Neutrophil (primary cell): Measurements from ENCODE around the gene CCP110.

Experiments
- H3K27ac ChIP-seq: fragments of 200-600 bp; sonication (generic); 2 replicates; pipeline ENCODE4 v1.5.1; 2016; ENCODE audit warnings: mild to moderate bottlenecking, moderate library complexity
- H3K27me3 ChIP-seq: fragments of 200-600 bp; sonication (generic); 2 replicates; pipeline ENCODE4 v1.6.0; 2016; ENCODE audit warnings: mild to moderate bottlenecking
- H3K36me3 ChIP-seq: fragments of 200-600 bp; sonication (generic); 2 replicates; pipeline ENCODE4 v1.5.1; 2017
- H3K4me1 ChIP-seq, 2 experiments: fragments of 200-600 bp in 1 of 2; sonication (generic) in 1 of 2; 1 replicate in 1 of 2; 2 replicates in 1 of 2; pipeline versions ENCODE4 v1.5.1 to v1.6.1; 2013 to 2016; ENCODE audit warnings: low read depth in 1 of 2, low read length in 1 of 2, mild to moderate bottlenecking in 1 of 2, moderate library complexity in 1 of 2; ENCODE audit not compliant: control insufficient read depth in 1 of 2, insufficient read depth in 1 of 2
- H3K4me3 ChIP-seq, 2 experiments: fragments of 200-600 bp in 1 of 2; sonication (generic) in 1 of 2; 1 replicate in 1 of 2; 2 replicates in 1 of 2; pipeline ENCODE4 v1.5.1; 2013 to 2016; ENCODE audit warnings: low read depth in 1 of 2, low read length in 1 of 2, mild to moderate bottlenecking in 1 of 2, moderate library complexity in 1 of 2
- H3K9me3 ChIP-seq: fragments of 200-600 bp; sonication (generic); 2 replicates; pipeline ENCODE4 v1.5.1; 2016
- CTCF ChIP-seq: fragments of 200-600 bp; sonication (generic); IDR thresholded peaks from 2 replicates; pipeline ENCODE4 v1.5.1; 2016; ENCODE audit warnings: antibody characterized with exemption

Gene CCP110

DNA sequence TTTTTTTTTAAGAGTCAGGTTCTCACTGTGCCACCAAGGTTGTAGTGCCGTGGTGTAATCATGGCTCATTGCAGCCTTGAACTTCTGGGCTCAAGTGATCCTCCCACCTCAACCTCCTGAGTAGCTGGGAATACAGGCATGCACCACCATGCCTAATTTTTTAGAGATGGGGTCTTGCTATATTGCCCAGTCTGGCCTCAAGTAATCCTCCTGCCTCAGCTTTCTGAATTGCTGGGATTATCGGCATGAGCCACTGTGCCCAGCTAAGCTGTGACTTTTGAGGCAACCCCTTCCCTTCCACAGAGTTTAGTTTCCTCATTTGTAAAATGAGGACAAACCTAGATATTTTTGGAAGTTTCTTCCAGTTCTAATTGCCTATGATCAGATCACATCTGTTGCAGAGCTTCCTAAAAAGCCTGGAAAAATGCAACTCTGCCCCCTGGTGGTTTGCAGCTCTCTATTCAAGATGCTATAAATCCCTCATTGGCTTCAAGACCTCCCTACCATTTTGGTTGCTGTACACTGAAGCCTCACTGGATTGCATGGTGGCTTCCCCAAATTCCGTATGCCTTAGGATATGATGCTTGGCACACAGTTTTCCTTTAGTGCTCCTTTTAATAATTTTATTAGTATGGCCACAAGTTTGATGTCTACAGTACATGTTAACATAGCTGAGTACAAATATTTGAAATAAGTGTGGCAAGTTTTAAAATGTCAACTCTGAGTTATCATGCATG, 21.2 kb upstream of the CCP110 start:
- no peaks in the 10 kb centered on the region for H3K9me3 ChIP-seq
- H3K27me3 ChIP-seq, result no peaks in the 10 kb centered on the region
- peak; percentile 66 for TF ChIP-seq CTCF
- H3K4me1 ChIP-seq, result peaks cover 2 to 4% of the 10 kb centered on the region in 2 experiments
- H3K27ac ChIP-seq, result no peak overlapping the region
- no peak overlapping the region for H3K4me3 ChIP-seq
- peaks cover 96% of the 10 kb centered on the region for H3K36me3 ChIP-seq

GRCh38 chr16:19503461-19504075, 20.2 kb upstream of the CCP110 start:
- Histone ChIP-seq H3K4me3 (no peak overlapping the region), H3K9me3 (no peaks in the 10 kb centered on the region), H3K27ac (no peak overlapping the region), H3K4me1 (no peaks in the 10 kb centered on the region), H3K36me3 (peaks cover 99% of the 10 kb centered on the region), H3K27me3 (no peaks in the 10 kb centered on the region)
- no peak for TF ChIP-seq CTCF

GRCh38 chr16:19505600-19506303, 18.0 kb upstream of the CCP110 start:
- peaks cover 99% of the 10 kb centered on the region for H3K36me3 ChIP-seq

GRCh38 chr16:19506965-19507364, 16.8 kb upstream of the CCP110 start:
- peaks cover 87% of the 10 kb centered on the region for H3K36me3 ChIP-seq
- peaks cover 5 to 8% of the 10 kb centered on the region in 2 experiments for H3K4me1 ChIP-seq
- H3K27ac ChIP-seq, result no peak overlapping the region
- TF ChIP-seq CTCF, result no peak
- no peaks in the 10 kb centered on the region for H3K27me3 ChIP-seq
- no peak overlapping the region for H3K4me3 ChIP-seq
- H3K9me3 ChIP-seq, result no peaks in the 10 kb centered on the region

More at GRCh38 chr16:19505600-19506303, 18.0 kb upstream of the CCP110 start:
- Histone ChIP-seq H3K4me3 (no peak overlapping the region), H3K9me3 (no peaks in the 10 kb centered on the region), H3K4me1 (peaks cover 2% of the 10 kb centered on the region in 2 experiments), H3K27me3 (no peaks in the 10 kb centered on the region), H3K27ac (no peak overlapping the region)
- TF ChIP-seq CTCF, result no peak

GRCh38 chr16:19507867-19508266, 15.9 kb upstream of the CCP110 start:
- TF ChIP-seq CTCF, result no peak
- H3K9me3 ChIP-seq, result no peaks in the 10 kb centered on the region
- no peak overlapping the region for H3K27ac ChIP-seq
- H3K27me3 ChIP-seq, result no peaks in the 10 kb centered on the region
- peaks cover 78% of the 10 kb centered on the region for H3K36me3 ChIP-seq
- peaks cover 7 to 13% of the 10 kb centered on the region in 2 experiments for H3K4me1 ChIP-seq
- H3K4me3 ChIP-seq, result no peak overlapping the region
